HFFc6 (cell line): ENCODE data around the gene HIPK2. TPM values are rescaled to one million over a fixed set of nuclear protein-coding genes. Genes with fewer than 3 reads are reported as not detected.

Source experiments
- DNase-seq: peaks from one replicate; pipeline ENCODE4 v3.0.0-alpha.2; 2018
- H3K27ac Mint-ChIP-seq: 2 replicates; pipeline ENCODE4 v1.8.0; 2020; ENCODE audit warnings: mild to moderate bottlenecking, mixed read lengths
- H3K27me3 Mint-ChIP-seq: 2 replicates; pipeline ENCODE4 v1.8.0; 2021; ENCODE audit warnings: mild to moderate bottlenecking, moderate library complexity, mixed read lengths; ENCODE audit not compliant: insufficient read depth
- H3K36me3 Mint-ChIP-seq: 2 replicates; pipeline ENCODE4 v1.8.0; 2021; ENCODE audit warnings: low read depth, mixed read lengths
- H3K4me1 Mint-ChIP-seq: 2 replicates; pipeline ENCODE4 v1.8.0; 2020; ENCODE audit warnings: low read depth, mixed read lengths
- H3K4me3 Mint-ChIP-seq: 2 replicates; pipeline ENCODE4 v1.8.0; 2020; ENCODE audit warnings: mild to moderate bottlenecking, moderate library complexity, mixed read lengths
- H3K9me3 Mint-ChIP-seq: 2 replicates; pipeline ENCODE4 v1.8.0; 2020; ENCODE audit warnings: mild to moderate bottlenecking, mixed read lengths
- total RNA-seq, 6 experiments: library from RNA; stranded (reverse); fragmentation: NEBNext Ultra II Directional; extraction: Animal tissue kit (Norgen Biotek cat#: 25700); gene quantifications; 2 replicates in 1 of 6; 3 replicates in 5 of 6; pipeline ENCODE4 v1.2.3, GENCODE V29; 2021
- TF ChIP-seq, protein P1 (sequence below): fragments of 200-600 bp; sonication (generic); IDR thresholded peaks from 2 replicates; pipeline ENCODE4 v1.5.0; 2021; ENCODE audit warnings: antibody characterized with exemption, mild to moderate bottlenecking

HIPK2 gene
- total RNA-seq, 6 experiments from 2014 or later = 14.6 to 33.4 (median 31.4) TPM

DNA sequence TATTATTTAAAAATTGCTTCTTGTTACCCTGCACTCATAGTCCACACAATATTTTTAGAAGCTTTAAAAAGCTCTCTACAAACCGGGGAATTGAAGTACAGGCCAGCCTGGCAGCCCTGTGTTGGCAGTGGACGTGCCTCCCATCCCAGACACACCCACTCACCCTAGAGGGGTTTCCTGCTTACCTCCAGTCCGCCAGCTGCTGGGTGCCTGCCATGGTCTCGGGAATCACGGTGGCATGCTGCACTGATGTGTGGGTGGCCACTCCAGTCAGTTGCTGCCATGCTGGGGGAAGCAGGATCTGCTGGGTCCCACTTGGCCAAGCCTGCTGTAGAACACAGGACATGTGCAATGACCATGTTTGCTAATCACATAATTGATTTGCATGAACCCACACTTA is 173.9 kb downstream of the HIPK2 start:
- TF ChIP-seq, protein P1, sequence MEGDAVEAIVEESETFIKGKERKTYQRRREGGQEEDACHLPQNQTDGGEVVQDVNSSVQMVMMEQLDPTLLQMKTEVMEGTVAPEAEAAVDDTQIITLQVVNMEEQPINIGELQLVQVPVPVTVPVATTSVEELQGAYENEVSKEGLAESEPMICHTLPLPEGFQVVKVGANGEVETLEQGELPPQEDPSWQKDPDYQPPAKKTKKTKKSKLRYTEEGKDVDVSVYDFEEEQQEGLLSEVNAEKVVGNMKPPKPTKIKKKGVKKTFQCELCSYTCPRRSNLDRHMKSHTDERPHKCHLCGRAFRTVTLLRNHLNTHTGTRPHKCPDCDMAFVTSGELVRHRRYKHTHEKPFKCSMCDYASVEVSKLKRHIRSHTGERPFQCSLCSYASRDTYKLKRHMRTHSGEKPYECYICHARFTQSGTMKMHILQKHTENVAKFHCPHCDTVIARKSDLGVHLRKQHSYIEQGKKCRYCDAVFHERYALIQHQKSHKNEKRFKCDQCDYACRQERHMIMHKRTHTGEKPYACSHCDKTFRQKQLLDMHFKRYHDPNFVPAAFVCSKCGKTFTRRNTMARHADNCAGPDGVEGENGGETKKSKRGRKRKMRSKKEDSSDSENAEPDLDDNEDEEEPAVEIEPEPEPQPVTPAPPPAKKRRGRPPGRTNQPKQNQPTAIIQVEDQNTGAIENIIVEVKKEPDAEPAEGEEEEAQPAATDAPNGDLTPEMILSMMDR = no peak

DNA sequence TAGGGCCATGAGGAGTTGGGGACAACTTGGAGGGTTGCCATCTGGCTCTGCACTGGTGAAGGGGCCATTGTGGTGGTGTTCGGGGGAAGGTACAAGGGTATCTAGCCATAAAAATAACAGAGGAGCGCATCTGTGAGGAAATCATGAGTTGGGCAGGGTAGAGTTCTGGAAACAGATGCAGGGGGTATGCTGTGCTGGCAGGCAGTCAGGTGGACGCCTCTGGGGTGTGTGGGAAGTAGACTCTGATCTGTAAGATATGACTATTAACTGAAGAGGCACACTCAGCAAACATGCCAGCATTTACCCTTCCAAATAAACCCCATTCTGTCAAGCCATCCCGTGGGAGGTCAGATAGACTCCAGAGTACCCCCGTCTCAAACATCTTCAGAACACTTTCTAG is 174.5 kb downstream of the HIPK2 start:
- Mint-ChIP-seq H3K4me3 (no peak overlapping the region), H3K4me1 (no peaks in the 10 kb centered on the region), H3K36me3 (peaks cover 6% of the 10 kb centered on the region), H3K9me3 (no peaks in the 10 kb centered on the region), H3K27ac (no peak overlapping the region), H3K27me3 (peaks cover 3% of the 10 kb centered on the region; the same call in 1 of the 2 replicates)
- TF ChIP-seq, protein P1 = no peak
- DNase-seq = no peak

More for the DNA sequence above, 173.9 kb downstream of the HIPK2 start:
- Mint-ChIP-seq H3K9me3 (no peaks in the 10 kb centered on the region), H3K27ac (no peak overlapping the region), H3K27me3 (peaks cover 3% of the 10 kb centered on the region; the same call in 1 of the 2 replicates), H3K4me1 (no peaks in the 10 kb centered on the region), H3K36me3 (peaks cover 6% of the 10 kb centered on the region), H3K4me3 (no peak overlapping the region)
- no peak for DNase-seq

DNA sequence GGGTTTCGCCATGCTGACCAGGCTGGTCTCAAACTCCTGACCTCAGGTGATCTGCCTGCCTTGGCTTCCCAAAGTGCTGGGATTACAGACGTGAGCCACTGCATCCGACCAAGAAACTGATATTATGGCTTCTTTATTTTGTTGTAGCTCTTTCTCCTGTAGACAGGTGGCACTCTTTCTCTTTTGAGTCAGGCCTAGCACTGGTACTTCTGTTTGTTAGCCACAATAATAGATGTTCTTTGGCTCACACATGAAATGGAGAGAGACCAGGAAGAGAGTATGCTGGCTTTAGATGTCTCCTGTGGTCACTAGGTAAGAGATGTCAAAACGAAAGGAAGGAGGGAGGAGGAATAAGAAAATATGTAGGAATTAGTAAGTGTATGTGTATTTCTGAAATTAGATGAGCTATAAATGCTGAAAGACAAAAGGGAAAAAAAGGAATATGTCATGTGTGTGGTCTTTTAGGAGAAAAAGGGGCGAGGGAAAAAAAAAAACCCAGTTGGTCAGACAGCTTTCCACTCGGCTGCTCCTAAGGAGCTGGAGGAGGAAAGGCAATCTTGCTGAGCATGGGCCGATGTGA is 175.6 kb downstream of the HIPK2 start:
- H3K27ac Mint-ChIP-seq = no peak overlapping the region
- TF ChIP-seq, protein P1 = peak; percentile 79
- peak; percentile 45 for DNase-seq
- peaks cover 3% of the 10 kb centered on the region; the same call in 1 of the 2 replicates for H3K27me3 Mint-ChIP-seq
- H3K36me3 Mint-ChIP-seq = peaks cover 4% of the 10 kb centered on the region
- H3K4me3 Mint-ChIP-seq = no peak overlapping the region
- no peaks in the 10 kb centered on the region for H3K9me3 Mint-ChIP-seq
- H3K4me1 Mint-ChIP-seq = no peaks in the 10 kb centered on the region

DNA sequence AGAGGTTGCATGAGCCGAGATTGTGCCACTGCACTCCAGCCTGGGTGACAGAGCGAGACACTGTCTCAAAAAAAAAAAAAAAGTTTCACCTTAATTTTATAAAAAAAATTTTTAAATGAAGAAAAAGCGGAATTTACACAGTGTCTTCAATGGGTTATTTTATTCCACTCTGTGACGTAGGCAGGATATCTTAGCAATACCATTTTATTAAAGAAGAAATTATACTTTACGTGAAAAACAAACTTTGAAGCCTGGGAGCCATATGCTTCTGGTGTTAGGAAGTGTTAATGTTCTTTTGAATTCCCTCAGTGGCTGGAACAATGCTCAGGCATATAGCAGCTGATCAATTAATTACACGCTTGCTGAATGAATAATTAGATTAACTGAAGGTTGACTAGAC is 176.6 kb downstream of the HIPK2 start:
- peaks cover 3% of the 10 kb centered on the region; the same call in 1 of the 2 replicates for H3K36me3 Mint-ChIP-seq
- H3K9me3 Mint-ChIP-seq = no peaks in the 10 kb centered on the region
- TF ChIP-seq, protein P1 = no peak
- no peak for DNase-seq
- H3K27ac Mint-ChIP-seq = no peak overlapping the region
- no peak overlapping the region for H3K4me3 Mint-ChIP-seq
- H3K27me3 Mint-ChIP-seq = peaks cover 3% of the 10 kb centered on the region; the same call in 1 of the 2 replicates
- H3K4me1 Mint-ChIP-seq = no peaks in the 10 kb centered on the region

DNA sequence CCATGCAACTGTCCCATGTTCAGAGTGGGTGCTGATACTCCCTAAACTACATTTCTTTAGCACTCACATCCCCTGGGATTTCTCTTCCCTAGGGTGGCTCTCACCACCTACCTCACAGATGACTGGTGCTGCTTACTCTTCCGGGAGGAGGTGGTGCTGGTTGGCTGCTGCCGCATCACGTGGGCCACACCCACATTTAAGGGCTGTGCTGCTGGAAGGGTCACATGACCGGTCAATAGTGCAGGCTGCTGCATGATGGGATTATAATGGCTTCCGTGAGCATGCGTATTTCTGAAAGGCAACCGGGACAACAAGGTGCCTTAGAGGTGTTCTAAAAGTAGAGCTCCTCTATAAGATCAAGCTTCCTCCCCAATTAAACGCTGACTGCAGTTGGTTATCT is 177.5 kb downstream of the HIPK2 start:
- H3K4me1 Mint-ChIP-seq = no peaks in the 10 kb centered on the region
- no peaks in the 10 kb centered on the region for H3K9me3 Mint-ChIP-seq
- TF ChIP-seq, protein P1 = no peak
- peaks cover 5% of the 10 kb centered on the region for H3K36me3 Mint-ChIP-seq
- H3K27me3 Mint-ChIP-seq = peaks cover 3% of the 10 kb centered on the region; the same call in 1 of the 2 replicates
- no peak overlapping the region for H3K4me3 Mint-ChIP-seq
- no peak overlapping the region for H3K27ac Mint-ChIP-seq
- no peak for DNase-seq
